GM18867 (cell line): ENCODE measurements around the gene YIF1A.
"Not testable (repeated sequence)": the region's sequence is repeated elsewhere in the genome, so short reads cannot be mapped to it uniquely, and the experiment has no call there.

Experiments used
- ATAC-seq: cut with Tn5 transposase; IDR thresholded peaks from one replicate; pipeline ENCODE4 v1.9.1; 2021; ENCODE audit warnings: mild to moderate bottlenecking, moderate library complexity; ENCODE audit not compliant: unreplicated experiment

The YIF1A gene

GRCh38 chr11:66311965-66312548, 23.1 kb upstream of the YIF1A start:
- peak; percentile 68 for ATAC-seq

GRCh38 chr11:66311470-66311964, 22.6 kb upstream of the YIF1A start:
- no peak for ATAC-seq

GRCh38 chr11:66310803-66311440, 22.0 kb upstream of the YIF1A start:
- not testable (repeated sequence) for ATAC-seq

- ATAC-seq = no peak
These were observed 21.4 kb upstream of the YIF1A start for GRCh38 chr11:66310324-66310723.

- no peak for ATAC-seq
These were observed 20.5 kb upstream of the YIF1A start for GRCh38 chr11:66309475-66309874.

GRCh38 chr11:66302656-66303055, 13.7 kb upstream of the YIF1A start:
- ATAC-seq = no peak

- ATAC-seq = no peak
These were observed 10.2 kb upstream of the YIF1A start for GRCh38 chr11:66299186-66299585.

- no peak for ATAC-seq
These were observed 8.7 kb upstream of the YIF1A start for GRCh38 chr11:66297610-66298009.

GRCh38 chr11:66294626-66295620, 6.0 kb upstream of the YIF1A start:
- ATAC-seq = no peak

GRCh38 chr11:66293777-66294625, 5.1 kb upstream of the YIF1A start:
- ATAC-seq = no peak

GRCh38 chr11:66293352-66293751, 4.4 kb upstream of the YIF1A start:
- no peak for ATAC-seq

- no peak for ATAC-seq
These were observed 3.8 kb upstream of the YIF1A start for GRCh38 chr11:66292543-66293332.

GRCh38 chr11:66291706-66292542, 3.0 kb upstream of the YIF1A start, which contains the start of gene TMEM151A:
TSS of gene TMEM151A (plus strand) at chr11:66291894. CDS start at chr11:66292014, 120 bp downstream.
- ATAC-seq = no peak

- ATAC-seq = no peak
These were observed 2.4 kb upstream of the YIF1A start for GRCh38 chr11:66291303-66291705.

GRCh38 chr11:66290330-66290621, 1.3 kb upstream of the YIF1A start:
- ATAC-seq = no peak

- peak; percentile 29 for ATAC-seq
These were observed 796 bp upstream of the YIF1A start for GRCh38 chr11:66289548-66290329.

- ATAC-seq = peak; percentile 0
These were observed 863 bp downstream of the YIF1A start for GRCh38 chr11:66287889-66288670.
